ENCODE measurements around the gene VENTX.

Gene VENTX

DNA sequence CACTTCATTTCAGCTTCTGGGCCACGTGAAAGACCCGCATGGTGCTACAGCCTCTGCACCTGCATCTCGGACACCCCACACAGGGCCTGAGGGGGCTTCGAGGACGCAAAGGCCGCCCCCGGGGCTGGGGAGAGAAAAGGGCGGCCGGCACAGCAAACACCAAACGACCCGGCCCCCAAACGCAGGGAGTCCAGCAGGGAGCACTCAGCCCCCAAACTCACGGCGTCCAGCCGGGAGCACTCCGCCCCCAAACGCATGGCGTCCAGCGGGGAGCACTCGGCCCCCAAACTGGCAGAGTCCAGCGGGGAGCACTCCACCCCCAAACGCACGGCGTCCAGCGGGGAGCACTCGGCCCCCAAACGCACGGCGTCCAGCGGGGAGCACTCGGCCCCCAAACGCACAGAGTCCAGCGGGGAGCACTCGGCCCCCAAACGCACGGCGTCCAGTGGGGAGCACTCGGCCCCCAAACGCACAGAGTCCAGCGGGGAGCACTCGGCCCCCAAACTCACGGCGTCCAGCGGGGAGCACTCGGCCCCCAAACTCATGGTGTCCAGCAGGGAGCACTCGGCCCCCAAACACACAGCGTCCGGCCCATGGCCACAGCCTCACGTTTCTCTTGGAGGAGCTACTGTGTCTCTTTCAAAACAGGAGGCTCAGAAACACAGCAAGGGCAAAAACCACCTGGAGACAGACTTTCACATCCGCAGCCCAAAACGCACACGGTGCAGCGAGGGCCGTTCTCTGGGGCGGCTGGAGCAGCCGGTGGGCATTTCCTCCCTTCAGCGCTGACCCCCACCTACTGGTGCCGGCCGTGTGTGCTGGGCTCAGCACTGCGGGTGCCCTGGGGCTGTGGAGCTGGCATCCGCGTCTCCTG is 34.6 kb upstream of the VENTX start:
- DNase-seq = no peak

DNA sequence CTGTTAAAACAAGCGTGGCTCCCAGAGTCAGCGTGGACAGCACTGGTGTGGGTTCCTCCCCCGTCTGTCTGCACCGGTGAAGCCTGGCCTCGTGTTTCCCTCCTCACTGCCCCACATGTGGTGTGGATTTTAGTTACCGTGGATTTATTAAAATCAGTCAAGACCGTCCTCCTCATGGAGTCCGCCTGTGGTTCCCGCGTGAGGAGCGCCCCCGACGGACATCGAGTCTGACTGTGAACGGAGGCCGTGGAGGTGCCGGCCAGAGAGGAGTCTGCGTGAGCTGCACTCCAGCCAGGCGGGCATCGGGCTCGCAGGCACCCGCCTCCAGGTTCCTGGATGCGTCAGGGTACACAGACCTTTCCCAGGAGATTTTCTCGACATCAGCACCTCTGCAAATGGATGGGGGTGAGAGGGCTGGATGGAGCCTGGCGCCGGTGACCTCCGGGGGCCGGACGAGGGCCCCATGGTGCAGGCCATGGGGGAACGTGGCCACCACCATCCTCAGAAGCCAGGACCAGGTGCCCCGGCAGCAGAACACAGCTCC is 33.9 kb upstream of the VENTX start:
- no peak for DNase-seq

DNA sequence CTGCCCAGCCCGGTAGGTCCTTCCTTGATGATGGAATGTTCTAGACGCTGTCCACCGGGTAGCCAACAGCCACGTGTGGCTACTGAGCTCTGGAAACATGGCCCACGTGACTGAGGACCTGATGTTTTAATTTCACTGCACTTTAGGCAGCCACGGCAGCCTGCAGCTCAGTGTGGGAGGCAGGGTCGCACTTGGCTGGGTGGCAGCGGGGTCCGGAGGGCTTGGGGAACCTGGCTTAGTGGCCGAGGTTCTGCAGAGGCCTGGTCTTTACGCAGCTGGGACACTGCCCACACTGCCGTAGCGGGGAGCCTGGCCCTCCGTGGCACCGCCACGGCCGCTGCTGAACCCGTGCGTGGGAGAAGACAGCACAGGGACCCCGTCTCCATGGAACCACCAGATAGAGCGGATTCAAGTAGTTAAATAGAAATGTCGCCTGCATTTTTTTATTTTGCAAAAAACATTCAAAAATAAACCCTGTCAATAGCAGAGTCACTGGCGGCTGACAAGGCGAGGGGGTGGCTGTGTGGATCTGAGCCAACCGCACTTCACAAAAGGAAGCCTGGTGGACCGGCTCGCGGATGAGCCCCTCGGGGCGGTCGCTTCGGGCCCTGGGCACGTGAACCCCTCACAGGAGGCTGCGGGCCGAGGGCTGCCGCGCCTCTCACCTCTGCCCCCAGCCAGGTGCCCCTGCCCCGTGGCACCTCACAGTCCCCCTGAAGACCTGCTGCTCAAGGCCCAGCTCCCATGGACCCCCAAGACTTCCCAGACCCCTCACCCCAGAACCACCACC is 33.2 kb upstream of the VENTX start:
- no peak for DNase-seq

DNA sequence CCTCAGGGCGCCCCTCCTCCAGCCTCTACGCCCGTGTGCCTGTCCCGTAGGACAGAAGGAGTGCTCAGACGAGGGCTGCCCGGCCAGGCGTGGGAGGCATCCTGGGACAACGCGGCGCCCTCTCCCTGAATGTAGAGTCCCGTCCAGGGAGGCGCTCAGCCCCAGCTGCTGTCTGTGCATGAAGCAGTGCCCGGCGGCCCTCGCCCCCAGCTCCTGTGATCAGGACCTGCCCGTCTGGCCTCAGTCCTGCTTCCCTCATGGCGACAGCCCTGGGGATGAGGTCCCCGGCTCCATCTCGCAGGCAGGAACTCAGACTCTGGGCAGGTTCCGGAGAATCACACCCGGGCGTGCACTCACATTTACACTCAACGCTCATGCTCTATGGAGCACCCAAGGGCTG is 32.5 kb upstream of the VENTX start:
- DNase-seq = no peak

DNA sequence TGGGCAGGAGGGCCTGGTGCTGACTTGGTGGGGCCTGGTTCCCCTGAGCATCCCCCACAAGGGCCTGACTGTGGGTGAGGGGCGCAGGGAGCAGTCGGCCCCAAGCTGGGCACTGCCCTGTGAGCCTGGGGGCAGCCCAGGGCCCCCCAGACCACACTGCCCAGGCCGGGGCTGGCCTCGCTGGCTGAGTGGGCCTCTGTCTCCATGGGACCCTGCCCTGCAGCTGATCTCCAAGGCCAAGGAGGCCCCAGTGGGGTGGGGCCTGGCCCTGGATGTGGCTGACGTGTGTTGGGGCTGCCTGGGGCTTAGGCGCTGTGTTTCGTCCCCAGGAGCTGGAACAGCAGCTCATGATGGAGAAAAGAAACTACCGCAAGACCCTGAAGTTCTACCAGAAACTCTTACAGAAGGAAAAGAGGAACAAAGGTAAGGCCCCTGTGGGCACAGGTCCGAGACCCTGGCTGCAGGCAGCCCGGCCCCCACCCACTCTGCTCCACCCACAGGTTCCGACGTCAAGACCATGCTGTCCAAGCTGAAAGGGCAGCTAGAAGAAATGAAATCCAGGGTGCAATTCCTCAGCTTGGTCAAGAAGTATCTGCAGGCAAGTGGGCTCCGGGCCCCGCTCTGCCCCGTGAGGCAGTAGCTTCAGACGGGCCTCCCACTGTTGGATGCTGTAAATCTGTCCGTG is 31.2 kb upstream of the VENTX start:
- DNase-seq = no peak

DNA sequence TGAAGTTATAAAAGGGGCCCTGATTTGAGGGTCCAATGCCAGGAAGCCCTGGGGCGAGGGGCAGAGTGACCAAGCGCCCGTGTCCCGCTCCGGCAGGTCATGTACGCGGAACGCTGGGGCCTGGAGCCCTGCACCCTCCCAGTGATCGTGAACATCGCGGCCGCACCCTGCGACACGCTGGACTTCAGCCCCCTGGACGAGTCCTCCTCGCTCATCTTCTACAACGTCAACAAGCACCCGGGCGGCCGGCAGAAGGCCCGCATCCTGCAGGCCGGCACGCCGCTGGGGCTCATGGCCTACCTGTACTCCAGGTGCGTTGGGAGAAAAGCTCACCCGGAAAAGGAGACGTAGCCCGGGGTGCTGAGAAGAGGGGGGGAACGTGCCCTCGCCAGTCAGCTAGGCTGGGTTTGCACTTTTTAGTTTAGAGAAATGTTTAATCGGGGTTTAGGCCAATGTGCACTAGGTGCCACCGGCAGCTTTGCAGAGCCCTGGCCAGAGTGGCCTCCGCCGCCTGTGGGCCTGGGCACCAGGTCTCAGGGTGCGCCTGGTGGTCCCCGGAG is 30.5 kb upstream of the VENTX start:
- no peak for DNase-seq

DNA sequence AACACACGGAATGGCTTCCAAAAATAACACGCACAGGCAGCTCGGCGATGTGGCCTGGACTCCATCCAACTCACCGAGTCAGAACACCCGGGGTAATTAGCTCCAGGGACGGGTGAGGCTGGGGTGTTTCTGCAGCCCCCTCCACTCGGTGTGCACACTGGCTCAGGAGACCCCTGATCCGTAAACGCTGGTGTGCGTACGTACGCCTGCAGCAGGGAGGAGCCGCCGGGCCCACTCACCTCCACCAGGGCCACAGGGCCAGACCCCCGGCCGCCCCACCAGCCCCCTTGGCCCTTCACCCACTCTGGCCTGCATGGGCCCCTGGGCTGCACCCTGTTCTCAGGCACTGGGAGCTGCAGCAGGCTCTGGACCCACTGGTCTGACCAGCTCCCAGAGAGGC is 30.0 kb upstream of the VENTX start:
- DNase-seq = no peak

DNA sequence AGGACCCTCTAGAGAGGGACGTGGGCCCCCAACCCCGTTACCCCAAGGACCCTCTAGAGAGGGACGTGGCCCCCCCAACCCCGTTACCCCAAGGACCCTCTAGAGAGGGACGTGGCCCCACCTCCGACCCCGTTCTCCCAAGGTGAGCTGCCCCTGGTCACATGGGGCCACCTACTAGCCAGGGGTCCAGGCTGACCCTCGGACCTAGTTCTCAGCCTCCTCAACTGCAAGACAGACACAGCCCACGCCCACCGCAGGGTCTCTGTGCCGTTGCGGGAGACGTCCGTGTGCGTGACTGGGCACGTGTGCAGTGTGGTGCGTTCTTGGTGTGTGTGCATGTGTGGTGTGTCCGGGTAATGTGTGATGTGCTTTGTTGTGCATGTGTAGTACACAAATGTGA is 29.2 kb upstream of the VENTX start:
- DNase-seq = no peak

DNA sequence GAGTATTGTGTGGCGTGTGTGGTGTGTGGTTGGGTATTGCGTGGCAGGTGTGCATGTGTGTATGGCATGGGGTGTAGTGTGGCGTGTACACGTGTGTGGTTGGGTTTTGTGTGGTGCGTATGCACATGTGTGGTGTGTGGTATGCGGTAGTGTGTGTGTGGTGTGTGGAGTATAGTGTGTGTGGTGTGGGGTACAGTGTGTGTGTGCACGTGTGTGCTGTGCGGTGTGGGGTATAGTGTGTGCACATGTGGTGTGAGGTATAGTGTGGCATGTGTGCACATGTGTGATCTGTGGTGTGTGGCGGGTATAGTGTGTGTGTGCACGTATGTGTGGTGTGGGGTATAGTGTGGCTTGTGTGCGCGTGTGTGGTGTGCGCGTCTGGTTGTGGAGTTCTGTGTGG is 28.5 kb upstream of the VENTX start:
- DNase-seq = no peak

DNA sequence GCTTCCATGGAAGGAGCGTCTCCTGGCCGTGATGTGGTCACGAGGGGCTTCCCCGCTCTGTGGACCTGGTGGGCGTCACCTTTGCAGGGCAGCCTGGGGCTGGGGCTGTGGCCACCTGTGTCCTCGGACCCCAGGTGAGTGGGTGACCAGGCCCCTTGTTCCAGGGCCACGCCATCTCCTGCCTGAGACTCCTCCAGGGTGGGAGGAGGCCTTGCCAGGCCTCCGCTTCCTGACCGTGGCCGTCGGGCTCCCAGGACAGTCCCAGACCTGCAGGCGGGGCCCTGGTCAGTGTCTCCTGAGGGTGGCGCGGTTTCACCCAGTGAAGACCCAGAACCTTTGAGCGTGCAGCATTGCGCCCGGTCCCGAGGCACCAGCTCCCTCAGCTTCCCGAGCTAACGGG is 28.0 kb upstream of the VENTX start:
- DNase-seq = no peak

DNA sequence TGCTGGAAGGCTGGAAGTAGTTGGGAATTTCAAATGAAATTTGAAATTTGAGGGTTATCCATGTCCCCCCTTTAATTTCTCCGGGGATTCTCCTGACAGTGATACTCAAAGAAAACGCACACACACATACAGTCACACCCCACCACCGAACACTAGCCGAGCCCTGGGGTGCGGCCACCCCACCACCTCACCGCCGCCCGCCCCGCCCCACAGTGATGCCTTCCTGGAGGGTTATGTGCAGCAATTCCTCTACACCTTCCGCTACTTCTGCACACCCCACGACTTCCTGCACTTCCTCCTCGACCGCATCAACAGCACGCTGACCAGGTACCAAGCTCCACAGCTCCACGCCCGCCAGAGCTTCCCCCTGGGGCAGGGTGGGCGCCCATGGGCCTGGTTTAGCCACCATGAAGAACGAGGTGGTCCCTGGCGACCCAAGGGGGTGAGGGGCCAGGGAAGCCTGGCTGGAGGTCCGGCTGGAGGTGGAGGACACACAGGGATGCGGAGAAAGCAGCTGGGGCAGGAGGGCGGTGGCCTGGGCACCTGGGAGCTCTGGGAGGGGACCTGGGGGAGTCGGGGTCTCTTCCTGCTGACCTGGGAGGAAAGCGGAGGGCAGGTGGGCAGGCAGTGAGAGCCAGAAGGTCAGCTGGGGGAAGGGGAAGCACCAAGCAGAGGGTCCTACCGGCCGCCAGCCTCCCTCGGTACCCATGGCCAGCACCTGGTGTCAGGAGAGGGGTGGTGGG is 27.1 kb upstream of the VENTX start:
- no peak for DNase-seq

DNA sequence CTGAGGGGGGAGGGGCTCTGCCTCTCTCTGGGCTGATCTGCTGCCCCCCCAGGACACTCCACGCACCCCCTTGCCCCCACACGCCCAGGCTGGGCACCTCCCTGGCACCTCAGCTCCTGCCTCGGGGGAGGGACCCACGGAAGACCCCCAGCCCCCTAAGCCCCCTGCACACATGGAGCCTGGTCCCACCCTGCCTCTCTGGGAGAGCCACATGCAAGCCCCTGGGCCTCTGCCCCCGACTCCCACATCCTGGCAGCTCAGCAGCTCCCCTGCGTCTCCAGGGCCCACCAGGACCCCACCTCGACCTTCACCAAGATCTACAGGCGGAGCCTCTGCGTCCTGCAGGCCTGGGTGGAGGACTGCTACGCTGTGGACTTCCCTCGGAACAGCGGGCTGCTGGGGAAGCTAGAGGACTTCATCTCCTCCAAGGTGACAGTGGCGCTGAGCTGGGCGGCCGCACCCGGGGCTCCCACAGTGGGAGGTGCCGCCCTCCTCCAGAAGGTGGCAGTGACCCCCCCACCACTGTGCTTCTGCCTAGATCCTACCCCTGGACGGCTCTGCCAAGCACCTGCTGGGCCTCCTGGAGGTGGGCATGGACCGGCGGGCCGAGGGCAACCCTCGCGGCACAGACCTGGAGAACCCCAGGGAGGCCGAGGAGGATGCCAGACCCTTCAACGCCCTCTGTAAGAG is 26.4 kb upstream of the VENTX start:
- DNase-seq = no peak

DNA sequence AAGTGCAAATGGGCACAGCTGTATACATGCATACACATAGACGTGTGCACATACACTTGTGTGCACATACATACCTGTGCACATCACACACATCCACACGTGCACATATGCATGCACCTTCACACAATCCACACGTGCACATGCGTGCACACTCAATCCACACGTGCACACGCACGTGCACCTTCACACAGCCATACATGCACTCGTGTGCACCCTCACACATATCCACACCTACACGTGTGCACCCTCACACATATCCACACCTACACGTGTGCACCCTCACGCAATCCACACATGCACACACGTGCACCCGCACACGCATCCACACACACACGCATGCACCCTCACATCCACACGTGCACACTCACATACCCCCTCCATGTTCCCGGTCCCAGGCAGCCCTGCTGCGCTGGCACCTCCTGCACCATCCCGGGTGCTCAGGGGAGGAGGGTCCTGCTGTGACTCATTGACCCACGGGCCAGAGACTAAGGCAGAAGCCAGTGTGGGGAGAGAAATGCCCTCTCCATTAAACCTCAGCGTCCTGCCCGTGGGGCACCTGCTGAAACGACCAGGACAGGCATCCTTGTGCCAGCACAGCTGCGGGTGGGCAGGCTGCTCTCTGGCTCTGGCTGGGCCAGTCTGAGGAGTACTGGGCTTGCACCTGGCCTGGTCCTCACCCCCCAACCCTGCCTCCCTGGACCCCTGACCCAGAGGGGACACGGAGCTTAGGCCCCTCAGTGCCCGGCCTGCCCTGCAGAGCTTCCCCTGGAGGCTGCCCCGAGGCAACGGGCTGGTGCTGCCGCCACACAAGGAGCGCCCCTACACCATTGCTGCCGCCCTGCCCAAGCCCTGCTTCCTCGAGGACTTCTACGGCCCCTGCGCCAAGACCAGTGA is 25.4 kb upstream of the VENTX start:
- DNase-seq = no peak

DNA sequence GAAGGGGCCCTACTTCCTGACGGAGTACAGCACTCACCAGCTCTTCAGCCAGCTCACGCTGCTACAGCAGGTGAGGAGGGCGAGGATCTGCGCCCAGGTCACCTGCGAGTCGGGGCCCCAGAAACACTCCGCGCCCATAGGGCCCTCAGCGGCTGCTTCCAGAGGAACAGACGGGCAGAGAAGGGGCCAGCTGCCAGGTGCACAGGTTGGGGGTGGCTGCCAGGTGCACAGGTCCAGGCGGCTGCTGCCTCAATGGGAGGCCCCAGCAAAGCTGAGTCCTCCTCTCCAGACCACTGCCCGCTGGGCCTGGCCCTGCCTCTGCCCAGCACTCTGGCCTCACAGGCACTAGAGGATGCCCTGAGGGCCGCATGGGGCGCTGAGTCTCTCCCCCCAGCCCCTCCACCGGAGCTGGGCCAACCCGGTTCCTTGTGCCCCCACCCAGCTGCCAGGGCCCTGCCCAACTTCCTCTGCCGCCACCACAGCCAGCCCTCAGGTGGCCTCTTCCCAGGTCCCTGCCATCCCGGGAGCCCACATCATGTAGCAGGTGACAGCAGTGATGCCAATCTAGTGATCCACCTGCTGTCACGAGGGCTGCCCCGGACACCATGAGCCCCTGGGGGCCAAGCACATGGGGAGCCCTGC is 24.7 kb upstream of the VENTX start:
- DNase-seq = no peak

DNA sequence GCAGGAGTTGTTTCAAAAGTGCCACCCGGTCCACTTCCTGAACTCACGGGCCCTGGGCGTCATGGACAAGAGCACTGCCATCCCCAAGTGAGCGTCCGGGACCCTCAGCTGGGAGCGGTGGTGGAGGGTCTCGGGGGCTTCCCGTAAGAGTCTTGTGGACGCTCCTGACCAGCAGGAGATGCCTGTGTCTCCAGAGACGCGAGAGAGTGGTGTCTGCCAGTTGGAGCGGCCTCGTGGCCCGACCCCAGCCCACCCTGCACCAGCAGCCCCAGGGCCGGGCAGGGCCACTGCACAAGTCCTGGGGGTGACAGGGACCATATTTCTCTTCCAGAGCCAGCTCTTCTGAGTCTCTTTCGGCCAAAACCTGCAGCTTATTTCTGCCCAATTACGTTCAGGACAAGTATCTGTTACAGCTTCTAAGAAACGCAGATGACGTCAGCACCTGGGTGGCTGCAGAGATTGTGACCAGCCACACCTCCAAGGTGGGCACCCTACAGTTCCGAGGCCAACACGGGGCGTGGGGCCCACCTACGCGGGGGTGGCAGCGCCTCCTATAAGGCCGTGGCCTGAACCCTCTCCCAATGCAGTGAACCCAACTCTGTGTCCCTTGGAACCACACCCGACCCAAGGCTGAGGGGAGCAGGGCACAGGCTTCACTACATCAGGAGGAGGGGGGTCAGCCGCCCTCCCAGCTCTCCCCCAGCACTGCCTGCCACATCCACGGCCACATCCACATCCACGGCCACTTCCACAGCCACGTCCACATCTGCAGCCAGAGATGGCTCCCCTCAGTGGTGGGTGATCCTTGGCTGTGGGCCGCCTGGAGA is 23.8 kb upstream of the VENTX start:
- no peak for DNase-seq

DNA sequence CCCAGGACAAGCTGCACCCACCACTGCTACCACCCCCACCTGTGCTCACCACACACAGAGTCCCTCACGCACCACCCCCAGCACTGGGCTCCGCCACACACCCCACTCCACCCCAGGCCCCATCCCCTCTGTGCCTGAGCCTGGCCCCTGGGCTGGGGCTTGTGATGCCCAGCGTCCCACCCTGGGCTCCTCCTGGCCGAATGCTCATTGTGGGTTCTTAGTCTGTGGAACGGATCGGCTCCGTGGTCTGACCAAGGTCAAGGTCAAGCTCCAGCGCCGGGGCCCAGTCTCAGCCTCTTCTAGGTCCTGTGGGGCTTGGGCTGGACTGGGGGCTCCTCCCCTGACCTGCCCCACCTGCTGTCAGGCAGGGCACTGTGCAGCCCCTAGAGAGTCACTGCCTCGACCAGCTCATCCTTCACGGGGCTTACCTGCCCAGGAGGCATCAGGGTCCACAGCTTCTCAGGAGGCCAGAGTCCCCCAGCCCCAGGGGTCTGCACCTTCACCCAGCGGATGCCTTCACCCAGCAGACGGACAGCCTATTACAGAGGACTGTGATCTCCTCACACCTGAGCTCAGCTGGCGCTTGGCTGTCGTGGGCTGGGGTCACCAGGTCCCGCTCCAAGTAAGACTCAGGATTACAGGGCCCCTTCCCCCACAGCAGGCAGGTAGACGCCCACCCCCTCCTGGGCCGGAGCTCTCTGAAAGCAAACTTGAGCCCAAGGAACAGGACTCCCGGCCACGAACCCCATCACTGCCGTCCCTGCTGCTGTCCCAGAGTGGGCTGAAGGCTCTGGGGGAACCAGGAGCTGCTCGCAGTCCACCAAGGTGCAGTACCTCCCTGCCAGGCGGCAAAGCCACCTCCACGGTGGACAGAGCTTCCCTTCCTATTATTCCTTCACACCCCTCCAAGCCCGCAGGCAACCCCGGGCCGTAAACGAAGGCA is 22.9 kb upstream of the VENTX start:
- no peak for DNase-seq

DNA sequence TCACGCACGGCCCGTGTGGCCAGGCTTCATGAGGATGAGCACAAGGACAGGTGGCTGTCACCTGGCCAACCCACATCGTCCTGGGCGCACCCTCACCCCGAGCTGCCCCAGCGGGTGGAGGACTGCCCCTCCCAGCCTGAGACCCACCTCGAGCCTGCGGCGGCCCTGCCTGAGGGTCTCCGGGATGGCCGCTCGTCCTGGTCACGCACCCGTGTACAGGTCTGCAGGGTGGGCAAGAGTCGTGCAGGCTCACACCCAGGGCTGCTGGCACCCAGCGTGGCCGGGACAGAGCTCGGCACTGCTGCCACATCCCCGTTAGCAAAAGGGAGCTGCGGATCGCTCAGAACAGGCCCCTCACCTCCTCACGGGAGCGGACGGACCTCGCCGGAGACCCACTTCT is 22.1 kb upstream of the VENTX start:
- no peak for DNase-seq

DNA sequence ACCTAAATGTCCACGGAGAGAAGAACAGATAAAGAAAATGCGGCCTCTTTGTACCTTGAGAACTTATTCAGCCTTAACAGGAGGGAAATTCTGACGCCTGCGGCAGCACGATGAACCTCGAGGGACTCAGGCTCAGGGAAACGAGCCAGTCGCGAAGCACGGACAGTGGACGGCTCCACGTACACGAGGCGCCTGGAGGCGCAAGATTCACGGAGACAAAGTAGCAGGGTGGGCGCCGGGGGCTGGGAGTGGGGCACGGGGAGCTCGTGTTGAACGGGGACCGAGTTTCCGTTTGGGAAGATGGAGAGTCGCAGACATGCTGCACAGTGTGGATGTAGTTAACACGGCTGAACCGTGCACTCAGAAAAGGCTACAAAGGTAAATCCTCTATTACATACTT is 20.9 kb upstream of the VENTX start:
- DNase-seq = no peak

Measured in NCI-H1694 treated with DMSO at 0.1 percent for 48 hours (cell line).